ENCODE measurements around the gene SLC4A2. TPM values are rescaled to one million over a fixed set of nuclear protein-coding genes. Genes with fewer than 3 reads are reported as not detected.
A peak's percentile ranks its signal among the peaks of the same experiment; 100 is the strongest.

SLC4A2 gene
- total RNA-seq, 1 donor from 2014 or later: 87.5 TPM

DNA sequence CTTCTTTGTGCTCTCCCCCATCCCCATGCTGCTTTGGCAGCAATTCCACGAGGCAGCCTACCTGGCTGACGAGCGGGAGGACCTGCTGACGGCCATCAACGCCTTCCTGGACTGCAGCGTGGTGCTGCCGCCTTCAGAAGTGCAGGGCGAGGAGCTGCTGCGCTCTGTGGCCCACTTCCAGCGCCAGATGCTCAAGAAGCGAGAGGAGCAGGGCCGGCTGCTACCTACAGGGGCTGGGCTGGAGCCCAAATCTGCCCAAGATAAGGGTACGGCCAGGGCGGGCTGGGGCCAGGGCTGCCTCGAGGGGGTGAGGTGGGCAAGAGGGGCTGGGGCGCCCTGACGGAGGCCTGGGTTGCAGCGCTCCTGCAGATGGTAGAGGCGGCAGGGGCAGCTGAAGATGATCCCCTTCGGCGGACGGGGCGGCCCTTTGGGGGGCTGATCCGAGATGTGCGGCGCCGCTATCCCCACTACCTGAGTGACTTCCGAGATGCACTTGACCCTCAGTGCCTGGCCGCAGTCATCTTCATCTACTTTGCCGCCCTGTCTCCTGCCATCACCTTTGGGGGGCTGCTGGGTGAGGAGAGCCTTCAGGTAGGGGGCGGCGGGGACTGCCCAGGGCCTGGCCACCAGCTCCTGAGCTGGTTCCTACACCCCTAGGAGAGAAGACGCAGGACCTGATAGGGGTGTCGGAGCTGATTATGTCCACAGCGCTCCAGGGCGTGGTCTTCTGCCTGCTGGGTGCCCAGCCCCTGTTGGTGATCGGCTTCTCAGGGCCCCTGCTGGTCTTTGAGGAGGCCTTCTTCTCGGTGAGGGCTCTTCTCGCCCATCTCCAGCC, 11.9 kb downstream of the SLC4A2 start:
- no peak for ATAC-seq
- no peak for DNase-seq (ENCODE audit: low spot score)
- intact Hi-C loops (cut with DNase I): no loop called here

DNA sequence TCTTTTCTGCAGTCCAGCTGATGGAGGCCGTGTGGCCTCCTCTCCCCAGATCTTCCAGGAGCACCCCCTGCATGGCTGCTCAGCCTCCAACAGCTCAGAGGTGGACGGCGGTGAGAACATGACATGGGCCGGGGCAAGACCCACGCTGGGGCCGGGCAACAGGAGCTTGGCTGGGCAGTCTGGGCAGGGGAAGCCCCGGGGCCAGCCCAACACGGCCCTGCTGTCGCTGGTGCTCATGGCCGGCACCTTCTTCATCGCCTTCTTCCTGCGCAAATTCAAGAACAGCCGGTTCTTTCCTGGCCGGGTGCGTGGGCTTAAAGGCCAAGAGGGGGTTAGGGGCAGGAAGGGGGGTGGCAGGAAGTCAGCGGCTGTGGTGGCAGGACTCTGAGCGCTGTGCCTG, 14.6 kb downstream of the SLC4A2 start:
- no peak for DNase-seq (ENCODE audit: low spot score)
- ATAC-seq: no peak
- intact Hi-C loops (cut with DNase I): no loop called here

DNA sequence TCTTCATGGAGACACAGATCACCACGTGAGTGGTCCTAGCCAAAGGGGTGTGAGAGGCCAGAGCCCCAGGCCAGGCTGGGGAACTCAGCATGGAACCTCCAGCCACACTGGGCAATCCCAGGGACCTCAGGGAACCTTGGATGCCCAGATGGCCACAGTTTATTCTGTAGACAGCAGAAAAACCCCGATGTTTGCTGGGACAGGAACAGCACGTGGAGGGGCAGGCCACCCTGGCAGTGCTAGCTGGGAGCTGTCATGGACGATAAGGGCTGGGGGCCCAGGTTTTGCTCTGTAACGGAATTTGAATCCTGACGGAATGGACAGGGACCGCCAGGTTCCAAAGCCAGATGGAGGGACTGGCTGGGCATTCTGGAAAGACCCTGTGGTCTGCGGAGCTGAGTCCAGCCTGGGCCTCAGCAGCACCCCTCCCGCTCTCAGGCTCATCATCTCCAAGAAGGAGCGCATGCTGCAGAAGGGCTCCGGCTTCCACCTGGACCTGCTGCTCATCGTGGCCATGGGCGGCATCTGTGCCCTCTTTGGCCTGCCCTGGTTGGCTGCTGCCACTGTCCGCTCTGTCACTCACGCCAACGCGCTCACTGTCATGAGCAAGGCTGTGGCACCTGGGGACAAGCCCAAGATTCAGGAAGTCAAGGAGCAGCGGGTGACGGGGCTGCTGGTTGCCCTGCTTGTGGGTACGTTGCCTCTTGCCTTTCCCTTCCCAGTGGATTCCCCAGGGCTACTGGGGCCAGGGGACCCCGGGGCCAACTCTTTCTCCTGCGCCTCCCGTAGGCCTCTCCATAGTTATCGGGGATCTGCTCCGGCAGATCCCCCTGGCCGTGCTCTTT, 15.7 kb downstream of the SLC4A2 start:
- intact Hi-C loops (cut with DNase I): no loop called here
- ATAC-seq: no peak
- DNase-seq (ENCODE audit: low spot score): no peak

DNA sequence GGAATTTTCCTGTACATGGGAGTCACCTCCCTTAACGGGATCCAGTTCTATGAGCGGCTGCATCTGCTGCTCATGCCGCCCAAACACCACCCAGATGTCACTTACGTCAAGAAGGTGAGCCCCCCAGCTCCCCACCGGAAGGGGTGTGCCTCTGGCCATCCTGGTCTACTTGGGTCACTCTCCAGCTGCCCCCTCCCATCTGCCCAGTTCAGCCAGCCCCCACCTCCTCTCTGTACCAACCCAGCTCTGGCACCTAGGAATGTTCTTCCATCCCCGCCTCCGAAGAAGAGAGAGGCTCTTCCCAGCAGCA, 16.2 kb downstream of the SLC4A2 start:
- intact Hi-C loops (cut with DNase I): no loop called here
- ATAC-seq (no peak), DNase-seq (ENCODE audit: low spot score) (no peak)

DNA sequence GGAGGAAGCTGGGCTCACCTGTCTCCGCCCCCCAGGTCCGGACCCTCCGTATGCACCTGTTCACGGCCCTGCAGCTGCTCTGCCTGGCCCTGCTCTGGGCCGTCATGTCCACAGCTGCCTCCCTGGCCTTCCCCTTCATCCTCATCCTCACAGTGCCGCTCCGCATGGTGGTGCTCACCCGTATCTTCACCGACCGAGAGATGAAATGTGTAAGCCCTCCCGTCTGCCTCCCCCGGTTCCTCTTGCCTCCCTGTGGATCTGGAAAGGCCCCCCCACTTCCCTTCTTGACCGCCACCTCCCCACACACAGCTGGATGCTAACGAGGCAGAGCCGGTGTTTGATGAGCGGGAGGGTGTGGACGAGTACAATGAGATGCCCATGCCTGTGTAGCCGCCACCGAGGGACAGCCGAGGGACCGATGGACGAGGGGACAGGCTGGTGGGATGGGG, 16.6 kb downstream of the SLC4A2 start:
- no peak for DNase-seq (ENCODE audit: low spot score)
- intact Hi-C loops (cut with DNase I): no loop called here

DNA sequence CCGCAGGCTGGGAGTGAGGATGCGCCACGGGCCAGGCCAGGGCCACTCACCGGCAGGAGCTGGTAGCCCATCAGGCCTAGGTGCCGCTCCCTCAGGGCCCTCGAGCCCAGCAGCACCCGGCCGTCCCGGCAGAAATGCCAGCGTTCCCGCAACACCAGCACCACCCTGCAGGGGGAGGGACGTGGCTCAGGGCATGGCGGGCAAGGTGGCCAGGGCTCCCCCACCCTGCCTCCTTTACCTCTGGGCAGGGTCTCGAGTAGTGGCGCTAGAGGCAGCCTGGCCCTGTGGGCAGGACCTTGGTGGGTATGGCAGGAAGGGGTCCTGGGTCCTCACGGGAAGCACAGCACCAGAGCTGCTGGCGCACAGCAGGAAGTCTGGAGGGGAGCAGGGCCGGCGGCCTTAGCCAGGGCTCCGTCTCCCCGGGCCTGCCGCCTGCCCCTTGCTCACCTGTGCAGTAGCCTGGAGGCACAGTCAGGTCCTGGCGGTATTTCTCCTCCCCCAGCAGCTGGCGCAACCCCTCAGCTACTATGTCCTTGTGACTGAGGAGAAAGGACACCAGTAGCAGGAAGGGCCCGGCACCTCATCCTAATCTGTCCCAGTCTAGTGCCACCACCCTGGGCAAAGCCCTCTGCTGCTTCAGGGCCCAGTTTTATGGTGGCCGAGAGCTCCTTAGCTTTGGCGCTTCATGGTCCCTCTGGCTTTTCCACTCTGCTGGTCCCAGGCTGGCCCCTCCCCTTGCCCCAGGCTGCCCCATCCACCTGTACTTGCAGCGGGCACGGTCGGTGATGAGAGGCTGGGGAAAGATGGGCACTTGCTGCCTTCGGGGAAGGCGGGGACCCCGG, 17.7 kb downstream of the SLC4A2 start:
- no peak for DNase-seq (ENCODE audit: low spot score)
- intact Hi-C loops (cut with DNase I): no loop called here
- no peak for ATAC-seq

More for the DNA sequence above, 16.6 kb downstream of the SLC4A2 start:
- ATAC-seq: no peak

DNA sequence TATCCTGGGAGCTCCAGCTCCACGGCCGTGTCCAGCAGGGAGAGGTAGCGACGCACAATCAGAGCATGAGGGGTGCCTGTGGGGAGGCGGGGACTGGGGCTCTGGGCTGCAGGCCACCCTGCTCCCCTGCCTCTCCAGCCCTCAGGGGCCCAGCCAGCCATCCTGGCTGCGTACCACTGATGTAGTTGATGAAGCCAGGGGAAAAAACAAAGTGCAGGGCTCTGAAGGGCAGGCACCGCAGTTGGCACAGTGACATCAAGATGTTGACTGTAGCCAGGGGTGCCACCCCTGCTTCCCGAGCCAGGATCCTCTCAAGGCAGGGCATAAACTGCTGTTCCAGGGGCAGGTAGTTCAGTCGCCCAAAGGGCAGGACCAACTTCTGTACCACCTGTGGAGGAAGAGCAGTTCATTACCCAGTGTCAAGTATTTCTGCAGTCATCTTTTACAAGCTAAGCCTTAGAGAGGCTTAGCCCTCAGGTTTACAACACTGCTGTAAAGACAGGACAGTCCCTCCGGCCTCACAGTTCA, 18.4 kb downstream of the SLC4A2 start:
- ATAC-seq (no peak), DNase-seq (ENCODE audit: low spot score) (no peak)
- intact Hi-C loops (cut with DNase I): no loop called here

DNA sequence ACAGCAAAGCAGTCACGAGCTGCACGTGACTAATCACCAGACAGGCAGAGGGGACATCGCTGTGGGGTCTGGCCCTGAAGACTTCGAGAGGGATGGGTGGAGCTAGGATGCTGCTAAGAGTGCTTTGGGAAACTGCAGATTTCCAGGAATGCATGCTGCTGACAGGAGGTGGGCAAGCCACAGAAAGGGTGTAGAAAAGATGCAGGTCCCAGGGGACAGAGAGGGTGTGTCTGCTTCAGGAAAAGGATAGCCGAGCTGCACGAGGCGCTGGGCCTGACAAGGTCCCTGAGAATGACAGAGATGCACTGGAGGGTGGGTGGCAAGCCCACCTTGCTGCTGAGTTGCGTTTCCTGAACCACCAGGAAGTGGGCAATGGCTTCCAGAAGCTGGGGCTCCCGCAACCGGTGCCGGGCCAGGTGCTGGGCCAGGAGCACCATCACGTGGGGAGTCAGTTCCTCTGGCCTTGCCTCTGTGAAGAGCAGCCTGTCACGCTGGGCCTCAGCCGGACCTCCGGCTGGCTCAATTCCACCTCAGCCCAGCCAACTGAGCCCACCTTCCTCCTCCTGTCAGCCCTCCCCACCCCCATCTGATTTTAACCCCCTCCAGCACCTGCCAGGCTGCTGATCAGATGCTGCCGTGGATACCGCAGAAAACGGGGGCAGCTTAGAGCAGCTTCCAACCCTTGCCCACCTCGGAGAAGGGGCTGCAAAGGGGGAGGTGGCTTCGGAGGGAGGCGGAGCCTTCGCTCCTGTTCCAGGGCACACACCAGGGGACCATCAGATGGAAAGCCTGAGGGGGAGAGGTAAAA, 19.0 kb downstream of the SLC4A2 start:
- intact Hi-C loops (cut with DNase I): no loop called here
- ATAC-seq: peak; percentile 1
- DNase-seq (ENCODE audit: low spot score): no peak

DNA sequence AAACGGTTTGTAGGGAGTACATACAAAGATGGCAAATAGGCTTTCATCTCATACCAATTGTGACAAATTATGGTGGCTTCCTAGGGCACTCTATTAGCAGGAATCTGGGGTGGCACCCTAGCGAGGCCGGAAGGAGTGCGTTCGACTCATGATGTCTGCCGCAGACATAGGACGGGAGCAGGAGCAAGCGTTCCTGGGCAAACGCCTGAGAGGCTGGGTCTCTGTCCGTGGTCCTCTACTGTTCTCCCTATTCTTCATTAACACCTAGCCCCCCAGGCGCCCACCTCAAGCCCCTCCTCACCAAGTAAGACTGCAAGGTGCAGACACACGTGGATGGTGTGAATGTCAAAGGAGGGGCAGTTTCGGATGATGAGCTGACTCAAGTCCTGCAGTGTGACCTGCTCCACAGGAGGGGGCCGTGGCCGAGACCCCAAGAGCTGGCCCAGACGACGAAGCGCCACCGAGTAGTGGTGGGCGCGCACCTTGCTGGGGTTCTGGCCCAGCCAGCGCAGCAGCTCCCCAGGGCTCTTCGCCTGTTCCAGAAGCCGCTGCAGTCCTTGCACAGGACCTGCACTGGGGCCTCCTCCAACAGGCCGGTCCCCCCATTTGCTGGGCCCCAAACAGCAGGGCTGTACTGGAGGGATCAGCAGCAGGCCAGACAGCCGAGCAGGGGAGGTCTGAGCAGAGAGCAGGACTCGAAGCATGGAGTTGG, 20.0 kb downstream of the SLC4A2 start:
- intact Hi-C loops (cut with DNase I): no loop called here
- DNase-seq (ENCODE audit: low spot score): no peak
- ATAC-seq: no peak

DNA sequence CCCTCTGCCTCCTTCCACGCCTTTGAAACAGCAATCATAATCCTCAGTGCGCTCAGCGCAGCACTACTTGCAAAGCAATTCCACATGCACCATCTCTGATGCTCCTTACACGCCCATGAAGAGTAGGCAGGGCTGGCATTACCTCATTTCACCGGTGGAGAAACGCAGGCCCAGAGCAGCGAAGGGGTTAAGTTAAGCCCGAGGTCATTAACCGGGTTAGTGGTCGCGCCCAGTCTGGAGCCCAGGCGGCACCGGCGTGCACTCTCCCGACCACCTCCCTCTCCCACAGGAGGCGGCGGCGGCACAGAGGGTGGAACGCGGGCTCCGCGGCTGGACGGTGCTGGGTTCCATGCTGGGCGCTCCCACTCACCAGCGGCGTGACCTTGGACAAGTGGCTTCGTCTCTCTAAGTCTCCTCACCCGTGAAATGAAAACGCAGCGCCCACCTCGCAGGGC, 20.7 kb downstream of the SLC4A2 start:
- intact Hi-C loops (cut with DNase I): no loop called here
- DNase-seq (ENCODE audit: low spot score) (no peak), ATAC-seq (peak; percentile 0)

DNA sequence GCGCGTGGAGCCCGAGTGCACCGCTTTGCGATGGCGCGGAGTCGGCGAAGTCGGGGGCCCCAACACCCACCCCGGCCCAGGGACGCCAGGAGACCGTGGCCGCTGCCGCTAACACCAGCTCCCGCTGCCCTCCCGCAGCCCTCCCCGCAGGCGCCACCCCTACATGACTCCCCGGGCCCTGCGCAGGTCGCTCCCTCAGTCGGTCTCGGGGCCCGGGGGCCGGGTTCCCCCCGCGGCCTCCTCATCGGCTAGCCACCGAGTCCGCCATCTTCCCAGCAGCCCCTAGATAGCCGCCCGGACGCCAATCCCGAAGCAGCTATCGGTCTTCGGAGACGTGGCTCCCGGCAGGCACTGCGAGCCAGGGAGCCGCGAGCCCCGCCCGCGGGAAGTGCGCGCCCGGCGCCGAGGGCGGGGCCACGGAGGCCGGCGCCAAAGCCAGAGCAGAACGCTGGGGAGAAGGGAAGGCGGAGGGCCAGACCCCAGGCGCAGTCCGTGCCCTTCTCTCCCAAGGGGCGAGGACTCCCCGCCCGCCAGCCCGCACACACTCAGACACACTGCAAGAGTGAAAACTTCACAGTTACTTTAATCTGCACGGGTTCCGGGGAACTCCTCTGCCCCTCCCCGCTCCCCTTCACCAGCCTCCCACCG, 21.3 kb downstream of the SLC4A2 start, which contains the start of gene FASTK:
Gene FASTK (minus strand): TSS at position 288 of the 648 bp plus-strand sequence. CDS start 43 bp downstream, at position 245.
- intact Hi-C loops (cut with DNase I): no loop called here

DNA sequence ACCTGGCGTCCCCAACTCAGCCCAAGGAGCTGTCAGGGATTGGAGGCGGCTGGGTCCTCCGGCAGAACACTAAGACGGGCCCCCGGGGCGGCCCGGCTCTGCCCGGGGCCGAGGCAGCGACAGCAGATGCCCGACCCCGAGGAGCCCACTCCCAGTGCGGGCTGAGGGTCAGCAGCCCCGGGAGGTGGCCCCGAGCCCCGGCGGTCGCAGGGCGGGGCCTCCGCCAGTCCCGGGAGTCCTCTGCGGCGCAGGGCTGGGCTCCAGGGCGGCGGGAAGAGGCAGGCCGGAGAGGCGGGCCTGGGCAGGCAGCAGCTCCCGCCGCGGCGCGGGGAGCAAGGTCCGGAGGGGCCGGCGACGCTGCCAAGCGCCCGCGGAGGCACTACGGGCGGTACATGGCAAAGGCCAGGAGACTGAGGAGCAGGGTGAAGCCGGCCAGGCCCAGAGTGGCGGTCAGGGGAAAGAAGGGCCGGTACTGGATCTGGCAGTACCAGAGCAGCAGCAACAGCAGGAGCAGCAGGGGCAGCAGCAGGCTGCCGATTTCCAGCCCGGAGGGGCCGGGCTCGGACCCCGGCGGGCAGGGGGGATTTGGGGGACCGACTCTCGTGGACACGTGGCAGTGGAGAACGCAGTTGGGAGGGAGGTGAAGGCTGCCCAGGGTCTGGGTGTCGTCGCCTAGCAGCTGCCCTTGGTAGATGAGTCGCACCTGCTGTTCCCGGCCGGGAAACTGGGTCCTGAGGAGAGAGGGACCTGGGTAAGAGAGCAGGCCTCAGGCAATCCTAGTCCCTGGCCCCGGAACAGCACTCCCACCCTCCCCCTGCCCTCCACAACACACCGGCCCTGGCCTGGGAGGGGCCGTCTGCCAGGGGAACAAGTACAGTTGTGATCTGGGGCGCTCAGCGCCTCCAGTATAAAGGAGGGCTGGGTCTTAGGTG, 22.0 kb downstream of the SLC4A2 start:
- ATAC-seq: no peak
- intact Hi-C loops (cut with DNase I): no loop called here
- peak; percentile 73 for DNase-seq (ENCODE audit: low spot score)

More for the DNA sequence above, 21.3 kb downstream of the SLC4A2 start, which contains the start of gene FASTK:
- DNase-seq (ENCODE audit: low spot score) (peak; percentile 93), ATAC-seq (peak; percentile 84)

DNA sequence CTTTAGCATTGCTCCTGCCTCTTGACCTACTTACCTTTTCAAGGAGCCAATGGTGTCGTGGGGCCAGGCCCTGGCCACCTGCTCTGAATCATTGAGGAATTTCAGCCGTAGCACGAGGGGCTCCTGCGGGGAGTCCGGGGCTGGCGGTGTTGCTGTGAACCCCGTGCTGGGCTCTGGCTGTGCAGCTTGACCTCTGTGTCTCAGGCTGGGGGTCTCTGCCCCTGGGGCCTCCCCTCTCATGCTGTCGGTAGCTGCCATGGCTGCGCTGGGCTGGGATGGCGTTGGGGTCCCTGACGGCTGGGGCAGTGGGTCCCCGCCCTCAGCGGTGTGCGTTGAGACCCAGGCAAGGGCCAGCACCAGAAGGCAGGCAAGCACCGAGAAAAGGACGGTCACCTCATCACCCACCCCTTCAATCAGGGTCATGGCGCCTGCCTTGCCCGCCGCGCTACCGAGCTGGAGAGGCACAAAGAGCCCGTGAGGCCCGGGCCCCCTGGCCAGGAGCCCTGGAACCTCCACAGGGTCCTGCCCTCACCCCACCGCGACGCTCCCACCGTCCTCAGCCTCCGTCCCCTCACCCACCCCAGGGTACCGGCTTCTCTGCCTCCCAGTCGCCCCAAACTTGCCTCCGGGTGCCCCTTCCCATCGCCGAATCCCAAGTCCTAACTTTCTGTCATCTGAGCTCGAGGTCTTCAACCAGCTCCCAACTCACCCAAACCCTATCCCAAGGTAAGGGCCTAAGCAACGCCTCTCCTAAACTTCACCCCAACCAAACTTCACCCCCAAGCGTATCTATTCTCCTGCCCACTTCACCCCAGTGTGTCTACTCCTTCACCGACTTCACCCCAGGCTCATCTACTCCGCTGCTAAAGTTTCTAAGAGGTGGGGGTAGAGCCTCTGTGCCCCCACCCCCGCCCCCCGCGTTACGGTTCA, 23.0 kb downstream of the SLC4A2 start:
- no peak for ATAC-seq
- DNase-seq (ENCODE audit: low spot score): peak; percentile 66
- intact Hi-C loops (cut with DNase I): no loop called here

DNA sequence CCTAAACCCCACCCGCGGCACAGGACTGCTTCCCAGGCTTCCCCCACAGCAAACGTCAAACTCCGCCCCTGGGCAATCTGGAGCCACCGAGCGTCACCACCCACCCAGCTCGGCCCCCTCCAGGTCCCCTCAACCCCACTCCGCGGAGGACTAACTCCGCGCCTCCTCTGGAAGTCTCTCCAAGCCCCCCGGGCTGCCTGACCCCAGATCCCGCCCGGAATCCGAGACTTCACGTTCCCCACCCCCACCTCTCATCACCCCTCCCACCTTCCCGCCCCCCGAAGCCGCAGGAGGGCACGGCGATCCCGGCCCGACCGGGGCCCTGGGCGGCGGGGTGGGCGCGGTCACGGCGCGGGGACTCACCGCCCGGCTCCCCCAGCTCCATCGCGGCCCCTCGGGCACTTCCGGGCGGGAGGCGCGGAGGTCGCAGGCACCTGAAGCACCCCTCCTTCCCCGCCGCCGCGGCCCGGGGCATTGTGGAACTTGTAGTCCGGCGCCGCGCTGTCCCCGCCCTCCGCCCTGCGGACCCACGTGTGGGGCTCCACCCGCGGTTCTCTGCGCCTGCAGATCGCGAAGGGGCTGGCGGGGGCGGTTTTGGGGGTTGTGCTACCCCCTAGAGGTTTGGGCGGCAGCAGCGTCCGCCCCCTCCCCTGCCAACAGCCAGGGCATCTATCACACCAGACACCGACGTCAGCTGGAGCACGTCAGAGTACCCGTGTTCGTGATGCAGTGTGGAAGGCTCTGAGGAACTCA, 23.9 kb downstream of the SLC4A2 start, which contains the start of gene TMUB1:
Gene TMUB1 (minus strand): TSS at position 423 of the 753 bp plus-strand sequence. CDS start 930 bp downstream, outside the sequence.
- intact Hi-C loops (cut with DNase I): no loop called here
- ATAC-seq (peak; percentile 41), DNase-seq (ENCODE audit: low spot score) (peak; percentile 89)
